Mucosa of stomach (tissue), 1 donor: Measurements from ENCODE around the gene FBXL4.
"Not testable (repeated sequence)": the region's sequence is repeated elsewhere in the genome, so short reads cannot be mapped to it uniquely, and the experiment has no call there.

ENCODE experiments used
- H3K27me3 ChIP-seq: one replicate; pipeline ENCODE4 v1.7.0; 2013; ENCODE audit warnings: mild to moderate bottlenecking, low read length; ENCODE audit not compliant: control insufficient read depth, insufficient read depth
- H3K36me3 ChIP-seq: one replicate; pipeline ENCODE4 v1.7.0; 2013; ENCODE audit warnings: low read length; ENCODE audit not compliant: control insufficient read depth, insufficient read depth
- H3K4me1 ChIP-seq: one replicate; pipeline ENCODE4 v1.7.0; 2013; ENCODE audit warnings: mild to moderate bottlenecking, low read length; ENCODE audit not compliant: control insufficient read depth, insufficient read depth
- H3K4me3 ChIP-seq: one replicate; pipeline ENCODE4 v1.7.0; 2013; ENCODE audit warnings: low read length
- H3K9ac ChIP-seq: one replicate; pipeline ENCODE4 v1.7.0; 2013; ENCODE audit warnings: mild to moderate bottlenecking, low read length, moderate library complexity
- H3K9me3 ChIP-seq: one replicate; pipeline ENCODE4 v1.7.0; 2013; ENCODE audit warnings: mild to moderate bottlenecking, low read length, moderate library complexity; ENCODE audit not compliant: control insufficient read depth
- donor health status: Pancreatic carcinoma.

Gene FBXL4

GRCh38 chr6:98909236-98909635 lies 38.5 kb downstream of the FBXL4 start:
- Histone ChIP-seq H3K9me3 (no peaks in the 10 kb centered on the region), H3K4me1 (no peaks in the 10 kb centered on the region)

DNA sequence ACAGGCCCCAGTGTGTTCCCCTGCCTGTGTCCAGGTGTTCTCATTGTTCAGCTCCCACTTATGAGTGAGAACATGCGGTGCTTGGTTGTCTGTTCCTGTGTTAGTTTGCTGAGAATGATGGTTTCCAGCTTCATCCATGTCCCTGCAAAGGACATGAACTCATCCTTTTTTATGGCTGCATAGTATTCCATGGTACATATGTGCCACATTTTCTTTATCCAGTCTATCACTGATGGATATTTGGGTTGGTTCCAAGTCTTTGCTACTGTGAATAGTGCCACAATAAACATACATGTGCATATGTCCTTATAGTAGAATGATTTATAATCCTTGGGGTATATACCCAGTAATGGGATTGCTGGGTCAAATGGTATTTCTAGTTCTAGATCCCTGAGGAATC lies 41.4 kb downstream of the FBXL4 start:
- not testable (repeated sequence) for H3K4me3 ChIP-seq, H3K9me3 ChIP-seq, H3K4me1 ChIP-seq, H3K27me3 ChIP-seq, H3K9ac ChIP-seq, H3K36me3 ChIP-seq

More at GRCh38 chr6:98909236-98909635, 38.5 kb downstream of the FBXL4 start:
- Histone ChIP-seq H3K9ac (no peak overlapping the region), H3K4me3 (no peak overlapping the region), H3K27me3 (no peaks in the 10 kb centered on the region), H3K36me3 (no peaks in the 10 kb centered on the region)

DNA sequence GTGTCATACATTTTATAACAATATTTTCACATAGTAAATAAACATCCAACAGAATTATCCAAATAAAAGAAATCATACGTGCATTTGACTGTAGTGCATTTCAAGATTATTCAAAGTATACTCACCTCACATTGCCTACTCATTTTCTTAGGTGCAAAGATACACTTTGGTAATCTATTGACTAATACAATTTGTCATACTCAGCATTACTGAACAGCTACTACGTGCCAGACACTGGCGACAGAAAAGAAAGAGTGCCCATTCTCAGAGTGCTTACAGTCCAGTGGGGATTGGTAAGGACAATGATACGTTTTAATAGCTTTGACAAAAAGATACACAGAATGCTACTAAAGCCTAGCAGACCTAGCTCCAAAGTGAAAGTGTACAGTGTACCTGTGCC lies 42.0 kb downstream of the FBXL4 start:
- H3K27me3 ChIP-seq: no peaks in the 10 kb centered on the region
- no peaks in the 10 kb centered on the region for H3K36me3 ChIP-seq
- H3K4me1 ChIP-seq: no peaks in the 10 kb centered on the region
- no peak overlapping the region for H3K9ac ChIP-seq
- H3K4me3 ChIP-seq: no peak overlapping the region
- no peaks in the 10 kb centered on the region for H3K9me3 ChIP-seq

- Histone ChIP-seq H3K4me3 (no peak overlapping the region), H3K36me3 (no peaks in the 10 kb centered on the region), H3K27me3 (no peaks in the 10 kb centered on the region), H3K9ac (no peak overlapping the region), H3K9me3 (no peaks in the 10 kb centered on the region), H3K4me1 (no peaks in the 10 kb centered on the region)
Observed at GRCh38 chr6:98904096-98904495, 43.6 kb downstream of the FBXL4 start.

- Histone ChIP-seq H3K9me3 (no peaks in the 10 kb centered on the region), H3K36me3 (no peaks in the 10 kb centered on the region), H3K4me1 (no peaks in the 10 kb centered on the region), H3K27me3 (no peaks in the 10 kb centered on the region), H3K9ac (no peak overlapping the region), H3K4me3 (no peak overlapping the region)
Observed at GRCh38 chr6:98900706-98901105, 47.0 kb downstream of the FBXL4 start.

DNA sequence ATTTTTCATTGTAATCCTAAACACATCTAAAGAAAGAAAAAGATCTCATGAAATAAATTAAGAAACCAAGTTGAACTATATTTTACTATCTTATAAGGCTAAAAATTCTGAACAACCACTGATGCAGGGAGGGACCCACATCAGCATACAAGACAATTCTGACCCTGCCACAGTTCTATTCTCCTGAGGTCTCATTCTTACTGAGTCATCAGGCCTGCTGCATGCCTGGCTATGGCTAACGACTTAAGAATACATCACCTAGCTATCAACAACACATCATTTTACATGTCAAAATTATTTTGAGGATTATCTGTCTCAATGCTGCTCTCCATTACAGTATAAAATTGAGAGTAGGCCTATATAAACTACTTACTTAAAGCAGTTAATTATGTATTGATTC lies 52.9 kb downstream of the FBXL4 start:
- no peak overlapping the region for H3K9ac ChIP-seq
- H3K36me3 ChIP-seq: no peaks in the 10 kb centered on the region
- H3K4me3 ChIP-seq: no peak overlapping the region
- no peaks in the 10 kb centered on the region for H3K27me3 ChIP-seq
- H3K9me3 ChIP-seq: no peaks in the 10 kb centered on the region
- no peaks in the 10 kb centered on the region for H3K4me1 ChIP-seq

- Histone ChIP-seq H3K9ac (no peak overlapping the region), H3K27me3 (no peaks in the 10 kb centered on the region), H3K9me3 (no peaks in the 10 kb centered on the region), H3K36me3 (no peaks in the 10 kb centered on the region), H3K4me3 (no peak overlapping the region), H3K4me1 (no peaks in the 10 kb centered on the region)
Observed at GRCh38 chr6:98887650-98888049, 60.1 kb downstream of the FBXL4 start.

DNA sequence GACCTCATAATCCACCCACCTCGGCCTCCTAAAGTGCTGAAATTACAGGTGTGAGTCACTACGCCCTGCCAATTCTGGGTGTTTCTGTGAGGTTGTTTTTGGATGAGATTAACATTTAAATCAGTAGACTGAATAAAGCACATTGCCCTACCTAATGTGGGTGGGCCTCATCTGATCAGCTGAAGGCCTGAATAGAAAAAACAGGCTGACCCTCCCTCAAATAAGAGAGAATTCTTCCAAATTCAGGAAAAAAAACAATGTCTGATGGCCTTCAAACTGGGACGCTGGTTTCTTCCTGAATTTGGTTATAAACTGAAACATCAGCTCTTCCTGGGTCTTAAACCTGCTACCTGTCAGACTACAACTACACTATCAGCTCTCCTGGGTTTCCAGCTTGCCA lies 62.4 kb downstream of the FBXL4 start:
- Histone ChIP-seq H3K36me3 (no peaks in the 10 kb centered on the region), H3K9me3 (no peaks in the 10 kb centered on the region), H3K4me3 (no peak overlapping the region), H3K4me1 (no peaks in the 10 kb centered on the region), H3K9ac (no peak overlapping the region), H3K27me3 (no peaks in the 10 kb centered on the region)

DNA sequence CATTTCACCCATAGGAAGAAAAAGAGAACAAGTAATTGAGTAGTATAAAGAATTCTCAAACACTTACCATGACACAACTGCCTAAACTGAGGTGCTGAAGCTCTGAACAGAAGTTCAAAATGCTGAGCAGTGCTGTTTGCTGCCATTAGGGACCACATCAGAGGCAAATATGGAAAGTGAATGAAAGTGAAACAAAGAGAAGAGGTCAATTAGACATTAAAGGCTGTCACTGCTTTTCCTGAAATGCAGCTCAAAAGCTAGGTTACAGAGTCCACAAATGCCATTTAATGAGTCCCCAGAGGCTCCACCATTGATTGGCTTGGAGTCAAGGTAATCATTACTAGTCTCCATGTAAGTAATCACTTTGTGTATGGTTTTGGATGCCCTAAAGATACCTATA lies 67.3 kb downstream of the FBXL4 start:
- Histone ChIP-seq H3K4me1 (no peaks in the 10 kb centered on the region), H3K4me3 (no peak overlapping the region), H3K27me3 (no peaks in the 10 kb centered on the region), H3K9ac (no peak overlapping the region), H3K9me3 (no peaks in the 10 kb centered on the region), H3K36me3 (no peaks in the 10 kb centered on the region)

- no peaks in the 10 kb centered on the region for H3K4me1 ChIP-seq
- H3K9ac ChIP-seq: no peak overlapping the region
- H3K9me3 ChIP-seq: no peaks in the 10 kb centered on the region
- no peaks in the 10 kb centered on the region for H3K36me3 ChIP-seq
- no peak overlapping the region for H3K4me3 ChIP-seq
- no peaks in the 10 kb centered on the region for H3K27me3 ChIP-seq
Observed at GRCh38 chr6:98877250-98877649, 70.5 kb downstream of the FBXL4 start.

DNA sequence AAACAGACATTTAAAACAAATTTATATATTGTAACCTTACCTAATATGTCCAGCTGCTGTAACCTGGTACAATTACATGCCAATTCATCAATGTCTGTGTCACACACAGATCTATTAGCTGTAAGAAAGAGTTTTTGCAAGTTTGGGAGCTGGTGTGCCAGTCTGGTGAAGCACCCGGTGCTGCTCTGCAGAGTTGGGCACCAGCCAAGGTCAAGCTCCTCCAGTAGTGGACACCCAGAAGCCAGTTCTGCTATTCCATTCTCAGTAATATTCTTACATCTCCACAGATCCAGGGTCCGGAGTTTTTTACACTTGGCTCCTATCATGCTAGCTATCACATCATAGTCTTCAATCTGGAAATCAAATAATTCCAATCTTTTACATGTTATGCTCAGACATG lies 72.4 kb downstream of the FBXL4 start:
- no peaks in the 10 kb centered on the region for H3K4me1 ChIP-seq
- H3K27me3 ChIP-seq: no peaks in the 10 kb centered on the region
- H3K36me3 ChIP-seq: no peaks in the 10 kb centered on the region
- H3K9me3 ChIP-seq: no peaks in the 10 kb centered on the region
- no peak overlapping the region for H3K4me3 ChIP-seq
- H3K9ac ChIP-seq: no peak overlapping the region

DNA sequence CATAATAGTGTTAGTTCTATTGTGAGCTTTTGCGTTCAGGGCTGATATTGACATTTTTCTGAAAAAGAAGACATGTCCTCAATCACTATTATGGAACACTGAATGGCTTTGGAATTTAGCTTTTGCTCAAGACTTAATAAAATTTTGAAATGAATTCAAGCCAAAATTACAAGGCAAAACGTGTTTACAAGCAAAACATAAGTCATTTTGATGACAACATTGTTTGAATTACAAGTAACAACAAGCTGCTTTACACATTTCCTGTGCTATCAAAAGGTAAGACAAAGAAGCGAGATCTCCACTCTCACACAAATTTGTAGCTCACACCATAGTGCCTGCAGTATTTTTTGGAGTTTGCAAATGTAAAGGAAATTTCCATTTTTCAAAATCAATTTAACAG lies 75.9 kb downstream of the FBXL4 start:
- Histone ChIP-seq H3K27me3 (no peaks in the 10 kb centered on the region), H3K9me3 (no peaks in the 10 kb centered on the region), H3K9ac (no peak overlapping the region), H3K4me1 (no peaks in the 10 kb centered on the region), H3K4me3 (no peak overlapping the region), H3K36me3 (no peaks in the 10 kb centered on the region)

GRCh38 chr6:98871057-98871456 lies 76.7 kb downstream of the FBXL4 start:
- no peak overlapping the region for H3K4me3 ChIP-seq
- no peaks in the 10 kb centered on the region for H3K27me3 ChIP-seq
- no peaks in the 10 kb centered on the region for H3K9me3 ChIP-seq
- no peaks in the 10 kb centered on the region for H3K36me3 ChIP-seq
- H3K9ac ChIP-seq: no peak overlapping the region
- H3K4me1 ChIP-seq: no peaks in the 10 kb centered on the region
